Ectodermal cell (in vitro differentiated cells): ENCODE data around the gene SYT2.
"Not testable (repeated sequence)": the region's sequence is repeated elsewhere in the genome, so short reads cannot be mapped to it uniquely, and the experiment has no call there.

Experiments used
- H3K27ac ChIP-seq: 2 replicates; pipeline ENCODE4 v1.7.0; 2013; ENCODE audit warnings: mild to moderate bottlenecking, low read depth, low read length; ENCODE audit not compliant: insufficient read depth, poor library complexity, severe bottlenecking
- H3K27me3 ChIP-seq: 2 replicates; pipeline ENCODE4 v1.7.0; 2013; ENCODE audit warnings: mild to moderate bottlenecking, low read length; ENCODE audit not compliant: insufficient read depth, control insufficient read depth, poor library complexity, severe bottlenecking
- H3K36me3 ChIP-seq: one replicate; pipeline ENCODE4 v1.7.0; 2013; ENCODE audit warnings: low read length; ENCODE audit not compliant: control insufficient read depth, insufficient read depth
- H3K4me1 ChIP-seq: one replicate; pipeline ENCODE4 v1.7.0; 2013; ENCODE audit warnings: low read length; ENCODE audit not compliant: control insufficient read depth, insufficient read depth
- H3K4me3 ChIP-seq: 2 replicates; pipeline ENCODE4 v1.7.0; 2013; ENCODE audit warnings: low read depth, low read length, control low read depth; ENCODE audit not compliant: insufficient read depth
- H3K9me3 ChIP-seq: 2 replicates; pipeline ENCODE4 v1.7.0; 2013; ENCODE audit warnings: mild to moderate bottlenecking, low read length, moderate library complexity; ENCODE audit not compliant: control insufficient read depth
- WGBS, 2 experiments: methylation state at CpG; one replicate each; pipeline ENCODE4 v1.1.7; 2013; ENCODE audit warnings: missing lambda C conversion rate in 2 of 2; 5-methylcytosine and 5-hydroxymethylcytosine counted together

The SYT2 gene

GRCh38 chr1:202728951-202729350 lies 18.7 kb upstream of the SYT2 start:
- no peak overlapping the region for H3K4me3 ChIP-seq
- 96 to 97% methylated on average over 4 of the region's 4 CpGs for WGBS, 2 experiments
- peaks cover 74% of the 10 kb centered on the region for H3K36me3 ChIP-seq
- H3K4me1 ChIP-seq, result no peaks in the 10 kb centered on the region
- no peak overlapping the region for H3K27ac ChIP-seq
- H3K27me3 ChIP-seq, result no peaks in the 10 kb centered on the region
- no peaks in the 10 kb centered on the region for H3K9me3 ChIP-seq

DNA sequence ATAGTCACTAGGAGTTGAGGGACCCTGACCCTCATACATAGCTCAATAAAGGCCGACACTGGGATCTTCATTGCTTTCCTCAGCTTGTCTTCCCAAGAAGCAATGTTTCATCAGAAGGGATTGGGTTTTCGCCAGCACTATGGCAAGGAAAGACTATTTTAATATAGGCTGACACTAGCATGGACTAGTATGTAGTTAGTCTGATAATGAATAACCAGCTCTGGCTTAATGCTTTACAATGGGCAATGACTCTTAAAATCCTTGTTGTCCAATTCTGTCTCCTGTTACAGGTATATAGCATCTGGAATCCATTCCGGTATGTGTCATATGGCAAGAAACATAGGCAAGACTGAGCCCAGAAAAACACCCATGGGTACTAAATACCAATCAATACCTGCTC lies 15.3 kb upstream of the SYT2 start:
- Histone ChIP-seq H3K4me1 (no peaks in the 10 kb centered on the region), H3K4me3 (no peak overlapping the region), H3K27ac (no peak overlapping the region), H3K9me3 (no peaks in the 10 kb centered on the region), H3K36me3 (peaks cover 42% of the 10 kb centered on the region), H3K27me3 (no peaks in the 10 kb centered on the region)
- 96% methylated on average over 3 of the region's 3 CpGs for WGBS, 2 experiments

GRCh38 chr1:202723708-202724107 lies 13.5 kb upstream of the SYT2 start:
- 92 to 95% methylated on average over 7 of the region's 7 CpGs for WGBS, 2 experiments
- Histone ChIP-seq H3K27ac (no peak overlapping the region), H3K27me3 (no peaks in the 10 kb centered on the region), H3K4me1 (no peaks in the 10 kb centered on the region), H3K36me3 (peaks cover 25% of the 10 kb centered on the region), H3K9me3 (no peaks in the 10 kb centered on the region), H3K4me3 (no peak overlapping the region)

GRCh38 chr1:202723046-202723445 lies 12.8 kb upstream of the SYT2 start:
- peaks cover 18% of the 10 kb centered on the region for H3K36me3 ChIP-seq
- WGBS, 2 experiments, result 75 to 79% methylated on average over 6 of the region's 6 CpGs
- not testable (repeated sequence) for H3K4me3 ChIP-seq, H3K9me3 ChIP-seq, H3K27ac ChIP-seq, H3K4me1 ChIP-seq, H3K27me3 ChIP-seq

- Histone ChIP-seq H3K9me3 (no peaks in the 10 kb centered on the region), H3K27ac (no peak overlapping the region), H3K36me3 (no peaks in the 10 kb centered on the region), H3K4me3 (no peak overlapping the region), H3K27me3 (peaks cover 5% of the 10 kb centered on the region), H3K4me1 (peaks cover 17% of the 10 kb centered on the region)
- WGBS, 2 experiments, result 88 to 89% methylated on average over 2 of the region's 2 CpGs
Measured at GRCh38 chr1:202716654-202717053, 6.4 kb upstream of the SYT2 start.

DNA sequence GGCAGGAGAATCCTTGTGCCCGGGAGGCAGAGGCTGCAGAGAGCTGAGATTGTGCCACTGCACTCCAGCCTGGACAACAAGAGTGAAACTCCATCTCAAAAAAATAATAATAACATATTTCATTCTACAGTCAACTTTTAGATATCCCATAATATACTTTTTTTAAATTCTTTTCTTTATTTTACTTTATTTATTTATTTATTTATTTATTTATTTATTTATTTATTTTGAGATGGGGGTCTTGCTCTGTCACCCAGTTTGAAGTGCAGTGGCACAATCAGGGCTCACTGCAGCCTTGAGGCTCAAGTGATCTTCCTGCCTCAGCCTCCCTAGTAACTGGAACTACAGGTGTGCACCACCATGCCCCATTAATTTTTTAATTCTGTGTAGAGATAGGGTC lies 3.9 kb upstream of the SYT2 start:
- Histone ChIP-seq H3K27me3 (peaks cover 29% of the 10 kb centered on the region), H3K4me1 (peaks cover 21% of the 10 kb centered on the region)
- WGBS, 2 experiments, result 90 to 93% methylated on average over 1 of the region's 1 CpG
- H3K9me3 ChIP-seq, H3K27ac ChIP-seq, H3K36me3 ChIP-seq, H3K4me3 ChIP-seq: not testable (repeated sequence)

DNA sequence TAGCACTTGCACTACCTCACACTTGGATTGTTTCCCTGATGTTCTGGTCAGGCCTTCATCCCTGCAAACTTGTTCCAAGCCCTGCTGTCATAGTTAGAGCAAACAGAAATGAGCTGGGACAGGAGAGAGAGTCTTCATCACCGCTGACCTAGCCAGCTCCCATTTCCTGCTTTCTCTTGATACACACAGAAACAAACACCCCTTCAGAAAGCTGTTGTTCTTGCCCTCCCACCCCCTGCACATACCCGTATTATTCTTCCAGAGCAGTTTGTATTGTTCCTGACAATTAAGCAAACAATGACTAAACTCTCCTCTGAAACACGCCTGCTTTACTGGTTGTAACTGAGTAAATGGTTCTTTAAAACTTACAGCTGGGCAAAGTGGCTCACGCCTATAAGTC lies 2.9 kb upstream of the SYT2 start:
- WGBS, 2 experiments, result 45 to 49% methylated on average over 4 of the region's 4 CpGs
- no peaks in the 10 kb centered on the region for H3K9me3 ChIP-seq
- no peak overlapping the region for H3K27ac ChIP-seq
- H3K4me3 ChIP-seq, result no peak overlapping the region
- H3K27me3 ChIP-seq, result peaks cover 40% of the 10 kb centered on the region
- peaks cover 23% of the 10 kb centered on the region for H3K4me1 ChIP-seq
- no peaks in the 10 kb centered on the region for H3K36me3 ChIP-seq

DNA sequence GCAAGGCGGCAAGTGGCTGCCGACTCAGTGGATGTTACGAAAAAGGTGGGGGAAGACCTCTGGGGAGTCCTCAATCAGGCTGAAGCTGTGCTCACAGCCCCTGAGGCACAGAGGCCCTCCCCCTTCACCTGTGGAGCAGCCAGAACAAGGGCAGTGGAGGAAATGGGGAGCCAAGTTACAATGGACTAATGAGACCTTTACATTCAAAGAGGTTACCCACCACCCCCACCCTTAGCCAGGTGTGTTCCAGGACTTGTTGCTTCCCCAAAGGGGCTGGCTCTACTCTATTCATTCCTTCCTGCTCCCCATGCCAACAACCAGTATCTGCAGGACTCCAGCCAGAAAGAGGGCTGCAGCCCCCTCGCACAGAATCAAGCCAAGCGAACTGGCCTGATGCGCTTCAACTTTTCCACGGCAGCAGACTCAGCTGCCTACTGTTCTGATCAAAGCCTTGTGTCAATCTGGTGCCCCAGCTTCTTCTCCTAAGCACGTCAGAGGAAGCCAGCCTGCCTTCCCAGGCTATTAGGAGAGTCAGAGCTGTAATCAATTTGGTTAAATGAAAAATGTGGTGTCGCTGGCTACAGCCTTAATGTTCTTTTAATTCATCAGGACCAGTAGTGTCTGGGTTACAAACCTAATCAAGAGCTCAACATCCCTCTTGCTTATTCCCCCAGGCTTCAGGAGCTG lies 1.8 kb upstream of the SYT2 start:
- no peaks in the 10 kb centered on the region for H3K9me3 ChIP-seq
- H3K4me1 ChIP-seq, result peaks cover 23% of the 10 kb centered on the region
- H3K27me3 ChIP-seq, result peaks cover 50% of the 10 kb centered on the region
- no peak overlapping the region for H3K4me3 ChIP-seq
- H3K27ac ChIP-seq, result no peak overlapping the region
- WGBS, 2 experiments, result 42 to 48% methylated on average over 9 of the region's 9 CpGs
- no peaks in the 10 kb centered on the region for H3K36me3 ChIP-seq

DNA sequence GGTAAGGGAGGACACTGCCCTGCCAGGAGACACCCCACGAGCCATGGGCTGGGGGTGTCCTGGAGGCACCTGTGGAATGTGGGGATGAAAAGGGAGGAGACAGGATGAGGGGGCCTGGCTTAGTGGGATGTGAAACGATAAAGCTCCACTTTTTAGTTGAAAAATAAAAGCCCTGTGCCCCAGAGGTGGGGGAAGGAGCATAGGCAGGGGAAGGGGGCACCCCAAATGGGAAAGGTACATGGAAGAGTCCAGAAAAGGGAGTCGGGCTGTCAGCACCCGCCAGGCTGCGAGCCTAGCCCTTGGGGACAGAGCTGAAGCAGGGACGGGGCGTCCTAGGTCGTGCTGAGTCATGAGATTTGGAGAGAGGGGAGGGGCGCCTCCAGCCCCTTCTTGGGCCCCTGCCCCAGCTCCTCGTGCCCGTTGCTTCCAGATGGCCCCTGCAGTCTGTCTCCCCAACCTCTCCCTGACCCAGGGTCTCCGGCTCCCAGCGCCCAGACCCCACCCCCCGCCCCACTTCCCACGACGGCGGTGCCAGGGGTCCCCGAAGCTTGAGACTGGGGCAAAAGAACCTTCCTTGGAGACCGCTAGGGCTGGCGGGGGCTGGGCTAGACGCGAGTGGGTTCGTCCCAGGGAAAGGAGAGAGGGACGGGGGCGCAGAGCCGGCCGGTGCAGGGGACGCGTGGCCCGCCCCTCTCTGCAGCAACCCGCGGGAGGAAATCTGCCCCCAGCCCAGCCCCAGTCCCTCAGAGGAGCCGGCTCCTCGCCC lies 795 bp downstream of the SYT2 start:
- peak overlapping the region; percentile 41 for H3K4me3 ChIP-seq
- H3K9me3 ChIP-seq, result no peaks in the 10 kb centered on the region
- H3K27me3 ChIP-seq, result peaks cover 56% of the 10 kb centered on the region
- no peak overlapping the region for H3K27ac ChIP-seq
- peaks cover 32% of the 10 kb centered on the region for H3K4me1 ChIP-seq
- H3K36me3 ChIP-seq, result no peaks in the 10 kb centered on the region
- 4% methylated on average over 34 of the region's 34 CpGs for WGBS, 2 experiments

DNA sequence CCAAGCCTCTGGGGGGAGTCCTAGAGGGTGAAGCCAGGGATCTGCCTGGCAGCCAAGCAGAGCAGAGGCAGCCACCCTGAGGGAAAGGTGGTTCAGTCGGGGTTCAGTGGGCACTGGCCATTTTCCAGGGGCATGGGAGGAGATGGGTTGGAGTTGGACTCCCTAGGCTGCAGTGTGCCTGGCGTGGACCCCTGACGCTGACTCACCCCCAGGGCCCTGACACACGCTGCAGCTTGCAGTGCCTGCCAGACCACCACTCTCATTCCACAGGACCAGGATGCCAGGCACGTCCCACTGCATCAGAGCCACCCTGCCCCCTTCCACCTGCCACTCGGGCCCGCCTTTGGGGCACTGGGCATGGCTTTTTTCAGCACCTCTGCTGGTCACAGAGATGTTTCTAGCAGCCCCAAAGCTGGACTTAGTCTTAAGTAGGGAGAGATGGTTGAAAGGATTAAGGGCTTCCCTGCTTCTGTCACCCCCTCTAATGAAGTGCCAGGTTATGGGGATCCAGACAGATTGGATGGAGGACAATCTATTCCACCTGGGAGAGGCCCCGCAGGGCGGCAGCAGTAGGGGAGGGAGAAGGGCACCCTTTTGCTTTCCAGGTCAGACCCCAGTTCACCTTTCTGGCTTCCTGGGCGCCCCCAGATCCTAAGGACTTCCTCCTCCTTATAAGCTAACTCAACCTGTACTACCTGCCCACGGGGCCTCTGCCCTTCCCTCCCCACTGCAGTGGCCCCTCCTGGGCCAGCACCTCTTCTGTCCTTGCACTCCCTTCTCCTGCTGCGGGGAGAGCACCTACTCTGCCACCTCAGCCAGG lies 1.6 kb downstream of the SYT2 start:
- Histone ChIP-seq H3K27ac (no peak overlapping the region), H3K4me3 (peak overlapping the region; percentile 41), H3K9me3 (no peaks in the 10 kb centered on the region), H3K27me3 (peaks cover 63% of the 10 kb centered on the region), H3K4me1 (peaks cover 37% of the 10 kb centered on the region), H3K36me3 (no peaks in the 10 kb centered on the region)
- WGBS, 2 experiments, result 78 to 79% methylated on average over 12 of the region's 12 CpGs
